ENCODE measurements around the gene DRC1.
"Not testable (repeated sequence)": the region's sequence is repeated elsewhere in the genome, so short reads cannot be mapped to it uniquely, and the experiment has no call there.

DRC1 gene

GRCh38 chr2:26463244-26464192 is 61.8 kb downstream of the DRC1 start:
- peak; percentile 63 for DNase-seq (ENCODE audit: low spot score)

- DNase-seq (ENCODE audit: low spot score) = no peak
These were observed 62.9 kb downstream of the DRC1 start for GRCh38 chr2:26464390-26465265.

- no peak for DNase-seq (ENCODE audit: low spot score)
These were observed 63.7 kb downstream of the DRC1 start for GRCh38 chr2:26465266-26465925.

GRCh38 chr2:26465981-26466471 is 64.3 kb downstream of the DRC1 start:
- DNase-seq (ENCODE audit: low spot score) = no peak

GRCh38 chr2:26466662-26467310 is 65.1 kb downstream of the DRC1 start:
- DNase-seq (ENCODE audit: low spot score) = no peak

- not testable (repeated sequence) for DNase-seq (ENCODE audit: low spot score)
These were observed 66.8 kb downstream of the DRC1 start for GRCh38 chr2:26468544-26468943.

GRCh38 chr2:26469092-26469710 is 67.5 kb downstream of the DRC1 start:
- peak; percentile 79 for DNase-seq (ENCODE audit: low spot score)

GRCh38 chr2:26469955-26470354 is 68.2 kb downstream of the DRC1 start:
- DNase-seq (ENCODE audit: low spot score) = no peak

GRCh38 chr2:26470601-26471260 is 69.0 kb downstream of the DRC1 start:
- no peak for DNase-seq (ENCODE audit: low spot score)

- DNase-seq (ENCODE audit: low spot score) = no peak
These were observed 69.6 kb downstream of the DRC1 start for GRCh38 chr2:26471289-26471688.

- no peak for DNase-seq (ENCODE audit: low spot score)
These were observed 70.3 kb downstream of the DRC1 start for GRCh38 chr2:26471766-26472706.

GRCh38 chr2:26472821-26473655 is 71.3 kb downstream of the DRC1 start:
- DNase-seq (ENCODE audit: low spot score) = no peak

- no peak for DNase-seq (ENCODE audit: low spot score)
These were observed 72.1 kb downstream of the DRC1 start for GRCh38 chr2:26473796-26474195.

GRCh38 chr2:26474261-26474785 is 72.6 kb downstream of the DRC1 start:
- no peak for DNase-seq (ENCODE audit: low spot score)

- DNase-seq (ENCODE audit: low spot score) = no peak
These were observed 73.3 kb downstream of the DRC1 start for GRCh38 chr2:26475037-26475436.

GRCh38 chr2:26475832-26476501 is 74.2 kb downstream of the DRC1 start:
- DNase-seq (ENCODE audit: low spot score) = no peak

- DNase-seq (ENCODE audit: low spot score) = peak; percentile 52
These were observed 75.6 kb downstream of the DRC1 start for GRCh38 chr2:26477126-26477910.
